ENCODE data around the gene CACNA1C. TPM values are rescaled to one million over a fixed set of nuclear protein-coding genes. Genes with fewer than 3 reads are reported as not detected.

Gene CACNA1C
- total RNA-seq, 4 donors from 2014 or later: 5.2 to 12.9 (median 6.3) TPM

- no peaks in the 10 kb centered on the region for H3K27me3 ChIP-seq
- no peak overlapping the region for H3K27ac ChIP-seq
- no peaks in the 10 kb centered on the region for H3K9me3 ChIP-seq
- no peak for DNase-seq (ENCODE audit: low spot score in 2 of 2)
- peaks cover 0 to 15% (median 0%) of the 10 kb centered on the region in 4 donors for H3K4me1 ChIP-seq
- H3K4me3 ChIP-seq: no peak overlapping the region
- 82 to 93% methylated on average over 5 of the region's 5 CpGs for WGBS, 2 donors
- no peaks in the 10 kb centered on the region for H3K36me3 ChIP-seq
- TF ChIP-seq EP300 (IDR thresholded peaks at IDR 0.05) (no peak), CTCF (IDR thresholded peaks at IDR 0.05) (no peak), POLR2A (IDR thresholded peaks at IDR 0.05) (no peak)
These were observed 576.3 kb downstream of the CACNA1C start for GRCh38 chr12:2629051-2629450.

DNA sequence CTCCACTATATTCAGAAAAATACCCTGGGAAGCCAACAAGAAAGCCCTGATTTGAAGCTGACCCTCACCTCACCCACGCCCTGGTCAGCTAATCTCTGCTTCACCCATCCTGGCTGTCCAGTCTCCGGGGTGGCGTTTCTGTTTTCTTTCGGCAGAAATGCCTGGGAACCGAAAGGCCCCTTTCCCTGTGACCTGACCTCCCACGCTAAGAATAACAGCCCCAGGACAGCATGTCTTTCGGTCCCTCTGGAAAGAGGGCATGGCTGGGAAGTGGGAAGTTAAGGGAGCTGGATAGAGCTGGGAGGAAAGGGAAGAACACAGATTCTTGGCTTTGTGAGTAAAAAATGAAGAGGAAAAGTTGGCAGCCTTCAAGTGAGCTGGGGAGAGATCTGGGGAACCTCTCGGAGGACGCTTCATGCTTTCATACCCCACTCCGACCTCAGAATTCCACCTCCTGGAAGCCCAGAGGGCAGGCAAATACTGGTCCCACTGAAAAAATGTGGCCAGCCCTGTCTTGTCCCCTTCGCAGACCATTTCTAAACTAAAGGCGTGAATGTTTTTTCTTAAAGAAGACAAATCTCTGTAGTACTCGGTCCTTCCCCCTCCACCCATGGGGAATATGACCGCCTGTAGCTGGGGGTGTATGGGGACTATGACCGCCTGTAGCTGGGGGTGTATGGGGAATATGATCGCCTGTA, 579.0 kb downstream of the CACNA1C start:
- TF ChIP-seq CTCF (IDR thresholded peaks at IDR 0.05) (no peak), EP300 (IDR thresholded peaks at IDR 0.05) (no peak), POLR2A (IDR thresholded peaks at IDR 0.05) (no peak)
- H3K27me3 ChIP-seq: no peaks in the 10 kb centered on the region
- H3K27ac ChIP-seq: peak overlapping the region in 2 of 4 donors; percentile 36 to 54
- no peak for DNase-seq (ENCODE audit: low spot score in 2 of 2)
- no peaks in the 10 kb centered on the region for H3K9me3 ChIP-seq
- no peak overlapping the region for H3K4me3 ChIP-seq
- H3K36me3 ChIP-seq: no peaks in the 10 kb centered on the region
- 41 to 54% methylated on average over 16 of the region's 16 CpGs for WGBS, 2 donors
- peaks cover 0 to 15% (median 0%) of the 10 kb centered on the region in 4 donors for H3K4me1 ChIP-seq

DNA sequence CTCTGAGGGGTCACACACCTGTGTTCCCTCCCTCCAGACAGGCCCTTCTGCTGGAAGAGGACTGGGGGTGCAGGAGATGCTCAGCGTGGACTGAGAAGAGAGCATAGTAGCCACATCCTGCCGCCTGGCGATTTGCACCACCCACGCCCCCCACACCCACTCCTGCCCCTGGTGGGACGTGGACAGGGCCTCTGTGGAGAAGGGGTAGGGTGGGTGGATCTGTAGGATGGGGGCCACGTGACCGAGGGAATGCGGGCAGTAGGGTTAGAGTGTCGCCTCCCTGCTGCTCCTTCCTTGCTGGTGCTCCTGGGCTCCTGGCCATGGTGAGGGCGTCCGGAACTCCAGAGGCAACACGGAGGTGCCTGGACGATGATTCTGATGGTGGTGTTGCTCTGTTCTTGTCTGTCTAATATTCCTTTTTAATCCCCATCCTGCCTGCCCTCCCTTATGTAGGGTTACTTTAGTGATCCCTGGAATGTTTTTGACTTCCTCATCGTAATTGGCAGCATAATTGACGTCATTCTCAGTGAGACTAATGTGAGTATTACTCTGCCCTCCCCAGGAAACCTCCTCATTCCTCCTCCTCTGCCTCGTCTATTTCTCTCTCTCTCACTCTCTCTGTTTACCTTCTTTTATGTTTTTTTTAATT, 580.5 kb downstream of the CACNA1C start:
- no peak overlapping the region for H3K4me3 ChIP-seq
- no peak overlapping the region for H3K27ac ChIP-seq
- 86% methylated on average over 16 of the region's 16 CpGs for WGBS, 2 donors
- TF ChIP-seq EP300 (IDR thresholded peaks at IDR 0.05): no peak
- no peak for TF ChIP-seq CTCF (IDR thresholded peaks at IDR 0.05)
- TF ChIP-seq POLR2A (IDR thresholded peaks at IDR 0.05): no peak
- no peaks in the 10 kb centered on the region for H3K27me3 ChIP-seq
- no peaks in the 10 kb centered on the region for H3K36me3 ChIP-seq
- no peak for DNase-seq (ENCODE audit: low spot score in 2 of 2)
- peaks cover 0 to 15% (median 0%) of the 10 kb centered on the region in 4 donors for H3K4me1 ChIP-seq
- H3K9me3 ChIP-seq: no peaks in the 10 kb centered on the region

DNA sequence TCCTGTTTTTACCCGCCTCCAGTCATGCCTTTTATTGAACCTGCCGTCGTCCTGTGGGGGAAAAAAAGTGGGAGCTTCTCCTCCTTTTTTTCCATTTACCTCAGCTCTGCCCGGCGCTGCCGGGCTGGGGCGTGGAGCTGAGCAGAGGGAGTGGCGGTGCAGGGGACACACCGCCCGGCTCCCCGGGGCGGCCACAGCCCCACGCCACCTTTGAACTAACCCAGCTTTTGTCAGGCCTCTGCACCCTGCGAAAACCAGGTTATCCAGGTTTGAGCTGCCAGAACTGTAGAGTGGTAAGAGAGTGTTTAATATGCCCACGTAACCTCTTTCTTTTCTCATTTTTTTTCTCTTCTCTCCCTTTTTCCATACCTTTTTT, 581.0 kb downstream of the CACNA1C start:
- Histone ChIP-seq H3K27me3 (no peaks in the 10 kb centered on the region), H3K4me1 (peaks cover 0 to 15% (median 0%) of the 10 kb centered on the region in 4 donors), H3K4me3 (no peak overlapping the region), H3K27ac (no peak overlapping the region), H3K9me3 (no peaks in the 10 kb centered on the region), H3K36me3 (no peaks in the 10 kb centered on the region)
- DNase-seq (ENCODE audit: low spot score in 2 of 2): no peak
- TF ChIP-seq EP300 (IDR thresholded peaks at IDR 0.05) (no peak), CTCF (IDR thresholded peaks at IDR 0.05) (no peak), POLR2A (IDR thresholded peaks at IDR 0.05) (no peak)
- 87 to 90% methylated on average over 15 of the region's 15 CpGs for WGBS, 2 donors

- no peaks in the 10 kb centered on the region for H3K27me3 ChIP-seq
- DNase-seq (ENCODE audit: low spot score in 2 of 2): no peak
- 61 to 87% methylated on average over 2 of the region's 2 CpGs for WGBS, 2 donors
- no peak overlapping the region for H3K4me3 ChIP-seq
- no peaks in the 10 kb centered on the region for H3K36me3 ChIP-seq
- no peak for TF ChIP-seq CTCF (IDR thresholded peaks at IDR 0.05)
- TF ChIP-seq EP300 (IDR thresholded peaks at IDR 0.05): no peak
- TF ChIP-seq POLR2A (IDR thresholded peaks at IDR 0.05): no peak
- H3K4me1 ChIP-seq: peaks cover 0 to 15% (median 0%) of the 10 kb centered on the region in 4 donors
- H3K9me3 ChIP-seq: no peaks in the 10 kb centered on the region
- no peak overlapping the region for H3K27ac ChIP-seq
These were observed 581.7 kb downstream of the CACNA1C start for GRCh38 chr12:2634471-2634870.

All from tibial nerve (tissue), 4 donors.